Retinal pigment epithelial cell (primary cell): Measurements from ENCODE around the gene MAGI2.

Source experiments
- DNase-seq: peaks from one replicate; pipeline ENCODE4 v3.0.0-alpha.2; 2010; ENCODE audit warnings: low read depth
- H3K4me3 ChIP-seq: 2 replicates; pipeline ENCODE4 v1.5.1; 2011; ENCODE audit warnings: mild to moderate bottlenecking, low read length, control low read depth, moderate library complexity
- CTCF ChIP-seq: conservative IDR thresholded peaks from 2 replicates; pipeline ENCODE4 v1.5.1; 2011; ENCODE audit warnings: low read depth, low read length, control low read depth, inconsistent platforms

Gene MAGI2

GRCh38 chr7:78161781-78162180, 1291.7 kb downstream of the MAGI2 start:
- no peak for DNase-seq
- no peak overlapping the region for H3K4me3 ChIP-seq
- no peak for TF ChIP-seq CTCF

- no peak overlapping the region for H3K4me3 ChIP-seq
- no peak for TF ChIP-seq CTCF
- no peak for DNase-seq
Observed at GRCh38 chr7:78159545-78159944, 1293.9 kb downstream of the MAGI2 start.

GRCh38 chr7:78153285-78153684, 1300.2 kb downstream of the MAGI2 start:
- no peak for TF ChIP-seq CTCF
- H3K4me3 ChIP-seq: no peak overlapping the region
- no peak for DNase-seq

- H3K4me3 ChIP-seq: no peak overlapping the region
- peak; percentile 82 for DNase-seq
- TF ChIP-seq CTCF: no peak
Observed at GRCh38 chr7:78151229-78151628, 1302.2 kb downstream of the MAGI2 start.

GRCh38 chr7:78149787-78150186, 1303.7 kb downstream of the MAGI2 start:
- no peak for TF ChIP-seq CTCF
- peak; percentile 37 for DNase-seq
- H3K4me3 ChIP-seq: no peak overlapping the region

GRCh38 chr7:78148166-78148894, 1305.1 kb downstream of the MAGI2 start:
- DNase-seq: no peak
- no peak overlapping the region for H3K4me3 ChIP-seq
- no peak for TF ChIP-seq CTCF

GRCh38 chr7:78146546-78146945, 1306.9 kb downstream of the MAGI2 start:
- H3K4me3 ChIP-seq: no peak overlapping the region
- DNase-seq: no peak
- no peak for TF ChIP-seq CTCF
